IMR-90 (cell line): Measurements from ENCODE around the gene MCM5. TPM values are rescaled to one million over a fixed set of nuclear protein-coding genes. Genes with fewer than 3 reads are reported as not detected.
A peak's percentile ranks its signal among the peaks of the same experiment; 100 is the strongest.

Source experiments
- MAZ ChIP-seq: IDR thresholded peaks from 2 replicates; pipeline ENCODE4 v1.6.1; 2012; ENCODE audit warnings: low read depth, mild to moderate bottlenecking, low read length, improper control_type of control experiment, moderate library complexity, borderline replicate concordance
- RCOR1 ChIP-seq: IDR thresholded peaks from 2 replicates; pipeline ENCODE4 v1.6.1; 2012; ENCODE audit warnings: mild to moderate bottlenecking, low read length, improper control_type of control experiment; ENCODE audit not compliant: insufficient replicate concordance
- polyA plus RNA-seq, 3 experiments: library from polyadenylated mRNA; depleted of rRNA; stranded (reverse); fragments of >200 nt; gene quantifications; 2 replicates each; pipeline ENCODE4 v1.2.3, GENCODE V29; 2012; ENCODE audit warnings: low replicate concordance in 1 of 3
- total RNA-seq: library from RNA; depleted of rRNA; stranded (reverse); fragments of >200 nt; gene quantifications from 2 replicates; pipeline ENCODE4 v1.2.3, GENCODE V29; 2012
- TF ChIP-seq, protein P1 (sequence below): fragments of 150-350 bp; IDR thresholded peaks from 2 replicates; pipeline ENCODE4 v1.6.1; 2017; ENCODE audit warnings: mild to moderate bottlenecking, antibody characterized with exemption, low read length, low read depth

Gene MCM5
- total and polyA plus RNA-seq, 2 of the 4 experiments (the other 2 are of a cell fraction) = 43.0 to 58.6 TPM

DNA sequence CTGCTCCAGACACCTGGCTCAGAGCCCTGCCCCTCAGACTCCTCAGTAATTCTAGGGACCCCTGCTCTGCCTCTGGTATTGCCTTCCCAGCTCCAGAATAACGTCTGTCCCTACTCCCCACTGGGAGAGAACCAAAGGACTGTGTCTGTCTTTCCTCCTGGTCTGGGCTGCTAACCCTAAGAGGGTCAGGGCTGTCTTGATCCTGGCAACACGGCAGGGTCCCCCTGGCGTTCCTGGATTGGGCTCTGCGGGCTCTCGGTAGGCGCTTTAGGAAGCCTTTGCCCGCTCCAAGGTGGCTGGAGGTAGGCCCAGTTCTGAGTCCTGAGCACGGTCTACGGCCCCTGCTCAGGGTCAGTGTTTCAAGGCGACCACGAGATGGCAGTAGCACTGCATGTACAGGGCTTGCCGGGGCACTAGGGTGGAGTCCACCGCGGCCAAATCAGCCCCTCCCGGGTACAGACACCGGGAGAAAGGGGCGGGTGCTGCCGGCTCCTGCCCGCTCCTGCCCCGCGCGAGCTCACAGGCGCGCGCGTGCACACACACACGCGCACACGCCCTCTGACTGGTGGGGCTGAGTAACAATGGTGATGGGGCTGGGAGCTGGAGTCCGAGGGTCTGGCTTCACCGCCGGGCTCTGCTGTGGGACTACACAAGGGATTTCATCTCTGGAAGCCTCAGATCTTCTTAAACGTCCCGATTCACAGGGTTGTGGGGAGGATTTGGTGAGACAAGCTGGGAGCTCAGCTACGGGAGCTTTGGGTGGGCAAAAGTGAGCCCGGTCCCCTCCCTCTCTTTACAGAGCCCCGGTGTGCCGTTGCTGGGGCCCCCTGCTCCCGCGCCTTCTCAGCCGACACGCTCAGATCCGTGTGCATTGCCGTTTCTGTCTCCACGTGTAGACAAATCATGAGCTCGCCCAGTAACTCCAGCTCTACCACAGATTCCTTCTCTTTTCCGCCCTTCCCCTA is 49.1 kb upstream of the MCM5 start (continued):
- TF ChIP-seq, protein P1, sequence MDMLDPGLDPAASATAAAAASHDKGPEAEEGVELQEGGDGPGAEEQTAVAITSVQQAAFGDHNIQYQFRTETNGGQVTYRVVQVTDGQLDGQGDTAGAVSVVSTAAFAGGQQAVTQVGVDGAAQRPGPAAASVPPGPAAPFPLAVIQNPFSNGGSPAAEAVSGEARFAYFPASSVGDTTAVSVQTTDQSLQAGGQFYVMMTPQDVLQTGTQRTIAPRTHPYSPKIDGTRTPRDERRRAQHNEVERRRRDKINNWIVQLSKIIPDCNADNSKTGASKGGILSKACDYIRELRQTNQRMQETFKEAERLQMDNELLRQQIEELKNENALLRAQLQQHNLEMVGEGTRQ = no peak
- TF ChIP-seq RCOR1 (no peak), MAZ (peak; percentile 93)
